ENCODE measurements around the gene IL1RAPL1. TPM values are rescaled to one million over a fixed set of nuclear protein-coding genes. Genes with fewer than 3 reads are reported as not detected.

The IL1RAPL1 gene
- total RNA-seq, 2 donors from 2014 or later: not detected

GRCh38 chrX:29693912-29694311 lies 1106.7 kb downstream of the IL1RAPL1 start:
- ATAC-seq (replicated peaks): no peak
- H3K27me3 Mint-ChIP-seq: no peaks in the 10 kb centered on the region

GRCh38 chrX:29699239-29699638 lies 1112.0 kb downstream of the IL1RAPL1 start:
- no peak for ATAC-seq (replicated peaks)
- Mint-ChIP-seq H3K9me3 (peaks cover 5% of the 10 kb centered on the region), H3K4me3 (no peak overlapping the region), H3K27me3 (no peaks in the 10 kb centered on the region), H3K36me3 (ENCODE audit: low read depth) (no peaks in the 10 kb centered on the region), H3K27ac (no peak overlapping the region), H3K4me1 (no peaks in the 10 kb centered on the region)

More at GRCh38 chrX:29693912-29694311, 1106.7 kb downstream of the IL1RAPL1 start:
- Mint-ChIP-seq H3K4me3 (no peak overlapping the region), H3K36me3 (ENCODE audit: low read depth) (no peaks in the 10 kb centered on the region), H3K27ac (no peak overlapping the region), H3K9me3 (no peaks in the 10 kb centered on the region), H3K4me1 (no peaks in the 10 kb centered on the region)

DNA sequence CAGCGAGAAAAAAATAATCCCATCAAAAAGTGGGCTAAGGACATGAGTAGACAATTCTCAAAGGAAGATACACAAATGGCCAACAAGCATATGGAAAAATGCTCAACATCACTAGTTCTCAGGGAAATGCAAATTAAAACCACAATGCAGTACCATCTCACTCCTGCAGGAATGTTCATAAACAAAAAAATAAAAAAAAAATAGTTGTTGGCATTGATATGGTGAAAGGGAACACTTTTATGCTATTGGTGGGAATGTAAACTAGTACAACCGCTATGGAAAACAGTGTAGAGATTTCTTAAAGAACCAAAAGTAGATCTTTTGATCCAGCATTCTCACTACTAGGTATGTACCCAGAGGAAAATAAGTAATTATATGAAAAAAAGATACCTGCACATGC lies 1119.8 kb downstream of the IL1RAPL1 start:
- Mint-ChIP-seq H3K27me3 (no peaks in the 10 kb centered on the region), H3K36me3 (ENCODE audit: low read depth) (no peaks in the 10 kb centered on the region), H3K27ac (no peak overlapping the region), H3K4me3 (no peak overlapping the region), H3K4me1 (no peaks in the 10 kb centered on the region), H3K9me3 (no peaks in the 10 kb centered on the region)
- no peak for ATAC-seq (replicated peaks)

DNA sequence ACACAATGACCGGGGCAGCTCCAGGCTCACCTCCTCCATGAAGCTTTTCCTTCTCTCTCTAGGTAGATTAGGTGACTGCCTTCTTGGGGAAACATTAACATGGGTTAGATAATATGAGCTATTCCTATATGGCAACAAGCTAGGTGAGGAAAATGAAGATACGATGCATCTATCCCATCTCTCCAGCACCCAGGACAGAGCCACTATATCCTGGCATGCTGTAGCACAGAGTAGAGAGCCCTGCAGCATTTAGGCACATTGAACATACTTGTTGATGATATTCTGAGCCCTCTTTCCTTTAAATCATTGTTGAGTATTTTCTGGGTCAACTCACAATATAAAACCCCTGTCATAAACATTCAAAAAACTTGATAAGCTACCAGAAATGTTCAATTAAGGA lies 1133.9 kb downstream of the IL1RAPL1 start:
- peaks cover 4% of the 10 kb centered on the region for H3K9me3 Mint-ChIP-seq
- no peaks in the 10 kb centered on the region for H3K27me3 Mint-ChIP-seq
- no peaks in the 10 kb centered on the region for H3K4me1 Mint-ChIP-seq

DNA sequence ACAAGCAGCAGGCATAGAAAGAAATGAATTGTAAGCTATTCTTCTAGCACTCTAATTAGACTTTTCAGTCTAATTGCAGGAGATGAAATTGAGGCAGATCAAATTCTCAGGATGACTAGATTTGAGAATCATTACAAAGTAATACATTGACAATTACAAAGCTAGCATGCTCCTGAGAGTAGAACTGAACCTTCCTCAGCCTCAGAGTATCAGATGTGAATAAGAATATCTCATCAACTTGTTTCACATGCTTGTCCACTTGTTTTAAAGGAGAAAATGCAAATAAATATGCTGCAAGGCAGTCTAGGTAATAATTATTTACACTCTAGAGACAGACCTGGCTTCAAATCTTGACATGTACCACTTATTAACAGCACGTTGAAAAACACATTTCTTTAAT lies 1137.1 kb downstream of the IL1RAPL1 start:
- Mint-ChIP-seq H3K4me3 (no peak overlapping the region), H3K9me3 (no peaks in the 10 kb centered on the region), H3K36me3 (ENCODE audit: low read depth) (no peaks in the 10 kb centered on the region), H3K27ac (no peak overlapping the region), H3K27me3 (no peaks in the 10 kb centered on the region), H3K4me1 (no peaks in the 10 kb centered on the region)
- no peak for ATAC-seq (replicated peaks)

More for the DNA sequence above, 1133.9 kb downstream of the IL1RAPL1 start:
- Mint-ChIP-seq H3K27ac (no peak overlapping the region), H3K36me3 (ENCODE audit: low read depth) (no peaks in the 10 kb centered on the region), H3K4me3 (no peak overlapping the region)
- no peak for ATAC-seq (replicated peaks)

- Mint-ChIP-seq H3K4me1 (no peaks in the 10 kb centered on the region), H3K4me3 (no peak overlapping the region), H3K9me3 (no peaks in the 10 kb centered on the region)
Measured at GRCh38 chrX:29726811-29727210, 1139.6 kb downstream of the IL1RAPL1 start.

GRCh38 chrX:29728639-29729038 lies 1141.4 kb downstream of the IL1RAPL1 start:
- no peaks in the 10 kb centered on the region for H3K27me3 Mint-ChIP-seq
- H3K4me1 Mint-ChIP-seq: no peaks in the 10 kb centered on the region
- H3K27ac Mint-ChIP-seq: no peak overlapping the region
- H3K36me3 Mint-ChIP-seq (ENCODE audit: low read depth): no peaks in the 10 kb centered on the region
- no peak overlapping the region for H3K4me3 Mint-ChIP-seq
- peaks cover 5% of the 10 kb centered on the region for H3K9me3 Mint-ChIP-seq
- ATAC-seq (replicated peaks): no peak

More at GRCh38 chrX:29726811-29727210, 1139.6 kb downstream of the IL1RAPL1 start:
- ATAC-seq (replicated peaks): no peak
- H3K27me3 Mint-ChIP-seq: no peaks in the 10 kb centered on the region
- H3K27ac Mint-ChIP-seq: no peak overlapping the region
- no peaks in the 10 kb centered on the region for H3K36me3 Mint-ChIP-seq (ENCODE audit: low read depth)

DNA sequence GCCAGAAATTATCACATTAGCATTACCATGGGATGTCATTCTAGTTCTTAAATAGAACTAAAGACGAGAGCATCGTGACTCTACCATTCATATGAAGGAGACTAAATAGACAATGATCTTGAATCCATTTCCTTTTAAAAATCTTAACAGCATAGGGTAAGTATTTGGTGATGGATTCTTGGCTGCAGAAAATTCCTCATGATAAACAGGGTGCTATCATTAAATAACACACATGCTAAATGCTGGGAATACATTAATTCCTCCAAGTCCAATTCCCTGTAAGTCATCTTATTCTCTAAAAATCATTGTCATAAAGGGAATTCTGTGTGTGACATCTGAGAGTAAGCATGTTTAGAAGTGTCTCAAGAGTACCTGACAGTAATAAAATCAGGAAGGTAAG lies 1157.7 kb downstream of the IL1RAPL1 start:
- no peaks in the 10 kb centered on the region for H3K9me3 Mint-ChIP-seq
- H3K36me3 Mint-ChIP-seq (ENCODE audit: low read depth): no peaks in the 10 kb centered on the region
- no peak for ATAC-seq (replicated peaks)
- no peaks in the 10 kb centered on the region for H3K4me1 Mint-ChIP-seq
- H3K27ac Mint-ChIP-seq: no peak overlapping the region
- no peaks in the 10 kb centered on the region for H3K27me3 Mint-ChIP-seq
- H3K4me3 Mint-ChIP-seq: no peak overlapping the region

DNA sequence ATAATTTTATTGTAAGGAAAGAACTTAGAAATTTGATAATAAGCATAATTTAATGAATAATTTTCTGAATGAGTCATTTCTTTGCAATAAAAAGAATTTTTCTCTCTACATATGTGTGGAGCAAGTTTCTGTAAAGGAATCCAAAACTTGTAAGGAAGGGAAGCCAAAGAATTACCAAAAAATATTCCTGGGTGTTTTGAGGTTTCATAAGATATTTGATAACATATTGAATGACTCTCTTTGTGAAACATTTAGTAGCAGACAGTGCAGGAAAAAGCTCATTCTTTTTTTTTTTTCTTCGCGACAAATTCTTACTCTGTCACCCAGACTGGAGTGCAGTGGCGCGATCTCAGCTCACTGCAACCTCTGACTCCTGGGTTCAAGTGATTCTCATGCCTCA lies 1159.1 kb downstream of the IL1RAPL1 start:
- no peaks in the 10 kb centered on the region for H3K27me3 Mint-ChIP-seq
- no peak overlapping the region for H3K4me3 Mint-ChIP-seq
- no peaks in the 10 kb centered on the region for H3K4me1 Mint-ChIP-seq
- no peak for ATAC-seq (replicated peaks)
- H3K27ac Mint-ChIP-seq: no peak overlapping the region
- H3K36me3 Mint-ChIP-seq (ENCODE audit: low read depth): no peaks in the 10 kb centered on the region
- no peaks in the 10 kb centered on the region for H3K9me3 Mint-ChIP-seq

- no peak overlapping the region for H3K4me3 Mint-ChIP-seq
- ATAC-seq (replicated peaks): no peak
- no peaks in the 10 kb centered on the region for H3K9me3 Mint-ChIP-seq
- H3K27ac Mint-ChIP-seq: no peak overlapping the region
- H3K27me3 Mint-ChIP-seq: no peaks in the 10 kb centered on the region
- H3K4me1 Mint-ChIP-seq: no peaks in the 10 kb centered on the region
- H3K36me3 Mint-ChIP-seq (ENCODE audit: low read depth): no peaks in the 10 kb centered on the region
Measured at GRCh38 chrX:29762006-29762405, 1174.8 kb downstream of the IL1RAPL1 start.

DNA sequence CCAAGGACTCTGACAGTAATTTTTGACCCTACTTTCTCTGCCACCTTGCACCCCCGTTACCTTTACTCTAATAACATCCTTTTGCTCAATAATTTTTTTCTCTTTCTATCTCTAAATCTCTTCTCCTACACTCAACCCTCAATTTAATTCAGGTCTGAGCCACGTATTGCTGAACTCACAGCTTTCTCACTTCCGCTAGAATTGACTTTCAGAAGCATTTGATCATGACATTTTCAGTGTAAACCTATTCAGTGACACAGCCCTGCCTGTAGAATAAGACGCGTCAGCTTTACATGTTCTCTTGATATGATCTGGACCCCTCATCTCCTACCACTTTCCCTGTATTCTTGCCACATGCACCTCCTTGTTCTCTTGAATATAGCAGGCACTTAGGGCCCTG lies 1188.6 kb downstream of the IL1RAPL1 start:
- no peak overlapping the region for H3K27ac Mint-ChIP-seq
- no peak for ATAC-seq (replicated peaks)
- no peaks in the 10 kb centered on the region for H3K9me3 Mint-ChIP-seq
- no peaks in the 10 kb centered on the region for H3K4me1 Mint-ChIP-seq
- H3K27me3 Mint-ChIP-seq: no peaks in the 10 kb centered on the region
- H3K36me3 Mint-ChIP-seq (ENCODE audit: low read depth): no peaks in the 10 kb centered on the region
- H3K4me3 Mint-ChIP-seq: no peak overlapping the region

DNA sequence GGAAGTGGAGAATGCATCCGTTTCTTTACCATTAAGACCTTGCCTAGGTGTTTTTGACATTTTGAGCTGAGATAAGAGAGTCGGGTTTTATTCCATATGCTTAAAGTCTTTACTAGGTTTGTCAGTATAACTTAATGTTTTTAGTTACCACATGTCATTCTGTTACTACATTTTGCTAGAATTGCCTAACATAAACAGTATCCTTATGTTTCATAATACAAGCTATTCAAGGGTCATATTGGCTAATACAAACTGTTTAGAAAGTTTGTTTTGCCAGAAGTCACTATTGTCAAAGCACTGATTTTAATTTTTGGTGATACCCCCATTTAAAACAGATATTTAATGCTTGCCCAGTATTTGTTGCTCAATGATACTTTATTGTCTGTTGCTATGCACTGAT lies 1200.4 kb downstream of the IL1RAPL1 start:
- no peak for ATAC-seq (replicated peaks)
- Mint-ChIP-seq H3K27me3 (no peaks in the 10 kb centered on the region), H3K4me1 (no peaks in the 10 kb centered on the region), H3K27ac (no peak overlapping the region), H3K4me3 (no peak overlapping the region), H3K9me3 (peaks cover 4% of the 10 kb centered on the region), H3K36me3 (ENCODE audit: low read depth) (no peaks in the 10 kb centered on the region)

DNA sequence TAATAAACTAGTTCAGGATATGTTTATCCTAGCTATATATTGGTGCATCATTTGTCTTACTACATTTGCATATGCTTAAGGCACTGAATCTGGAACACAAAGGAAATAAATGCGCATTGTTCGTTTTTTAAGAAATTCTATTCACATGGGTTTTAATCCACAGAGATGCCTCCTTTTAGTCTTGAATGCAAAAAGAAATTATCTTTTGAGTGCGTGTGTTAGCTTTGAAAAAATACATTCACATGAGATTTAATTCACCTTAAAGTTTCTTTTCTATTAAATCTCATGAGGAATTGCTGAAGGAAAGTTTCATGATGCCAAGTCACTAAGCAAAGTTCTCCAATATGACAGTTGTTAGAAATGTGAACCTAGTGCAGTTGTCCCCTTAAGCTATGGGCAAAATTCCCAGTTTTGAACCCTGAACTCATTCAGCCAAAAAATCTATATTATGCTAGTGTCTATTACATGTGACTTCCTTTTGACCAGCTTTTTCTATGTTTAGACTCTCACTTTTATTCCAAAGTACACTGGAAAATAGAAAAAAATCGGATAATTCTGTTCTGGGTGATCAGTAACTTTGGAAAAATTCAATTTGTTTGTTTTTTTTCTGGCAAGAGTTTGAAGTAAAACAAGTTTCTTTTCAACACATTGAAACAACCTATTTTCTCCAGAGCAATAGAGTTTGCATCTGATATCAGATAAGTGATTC lies 1201.9 kb downstream of the IL1RAPL1 start:
- no peaks in the 10 kb centered on the region for H3K36me3 Mint-ChIP-seq (ENCODE audit: low read depth)
- H3K27ac Mint-ChIP-seq: no peak overlapping the region
- no peak overlapping the region for H3K4me3 Mint-ChIP-seq
- H3K27me3 Mint-ChIP-seq: no peaks in the 10 kb centered on the region
- ATAC-seq (replicated peaks): no peak
- no peaks in the 10 kb centered on the region for H3K4me1 Mint-ChIP-seq
- H3K9me3 Mint-ChIP-seq: no peaks in the 10 kb centered on the region

GRCh38 chrX:29792335-29792734 lies 1205.1 kb downstream of the IL1RAPL1 start:
- Mint-ChIP-seq H3K9me3 (no peaks in the 10 kb centered on the region), H3K27me3 (no peaks in the 10 kb centered on the region), H3K27ac (no peak overlapping the region), H3K4me3 (no peak overlapping the region), H3K36me3 (ENCODE audit: low read depth) (no peaks in the 10 kb centered on the region), H3K4me1 (no peaks in the 10 kb centered on the region)
- no peak for ATAC-seq (replicated peaks)

- H3K4me3 Mint-ChIP-seq: no peak overlapping the region
- H3K27me3 Mint-ChIP-seq: no peaks in the 10 kb centered on the region
- no peaks in the 10 kb centered on the region for H3K4me1 Mint-ChIP-seq
- no peak for ATAC-seq (replicated peaks)
- no peak overlapping the region for H3K27ac Mint-ChIP-seq
- H3K9me3 Mint-ChIP-seq: no peaks in the 10 kb centered on the region
- no peaks in the 10 kb centered on the region for H3K36me3 Mint-ChIP-seq (ENCODE audit: low read depth)
Measured at GRCh38 chrX:29797156-29797555, 1209.9 kb downstream of the IL1RAPL1 start.

- no peaks in the 10 kb centered on the region for H3K27me3 Mint-ChIP-seq
- no peaks in the 10 kb centered on the region for H3K36me3 Mint-ChIP-seq (ENCODE audit: low read depth)
- no peak overlapping the region for H3K27ac Mint-ChIP-seq
- no peaks in the 10 kb centered on the region for H3K9me3 Mint-ChIP-seq
- H3K4me3 Mint-ChIP-seq: no peak overlapping the region
- no peaks in the 10 kb centered on the region for H3K4me1 Mint-ChIP-seq
- ATAC-seq (replicated peaks): no peak
Measured at GRCh38 chrX:29798469-29798868, 1211.2 kb downstream of the IL1RAPL1 start.

Measured in activated T-helper 17 cell treated with anti-CD3 and anti-CD28 coated beads, Interleukin-2, amount 50 U/mL, for 72 hours (primary cell).